Measurements from ENCODE around the gene DRGX.

- no peak for TF ChIP-seq CTCF (IDR thresholded peaks at IDR 0.05)
- TF ChIP-seq POLR2A (IDR thresholded peaks at IDR 0.05), result no peak
Measured at GRCh38 chr10:49418053-49418326, 22.1 kb upstream of the DRGX start.

Measured in tibial nerve (tissue), 3 donors.